Gastrocnemius medialis (tissue), 4 donors: ENCODE measurements around the gene CAMTA1.

Experiments
- CTCF ChIP-seq, 5 experiments: fragments of 450-650 bp in 3 of 5; fragments of 200-600 bp in 2 of 5; sonication (generic) in 2 of 5; IDR thresholded peaks in 4 of 5; conservative IDR thresholded peaks in 1 of 5; 1 replicate in 4 of 5; 2 replicates in 1 of 5; pipeline ENCODE4 v1.5.1; 2016 to 2019; ENCODE audit warnings: antibody characterized with exemption in 5 of 5, mild to moderate bottlenecking in 3 of 5, moderate library complexity in 3 of 5
- POLR2A ChIP-seq, 2 donors: fragments of 450-650 bp; IDR thresholded peaks; one replicate each; pipeline ENCODE4 v1.6.1; 2017; ENCODE audit warnings: antibody characterized with exemption in 2 of 2, mild to moderate bottlenecking in 2 of 2, moderate library complexity in 2 of 2

DNA sequence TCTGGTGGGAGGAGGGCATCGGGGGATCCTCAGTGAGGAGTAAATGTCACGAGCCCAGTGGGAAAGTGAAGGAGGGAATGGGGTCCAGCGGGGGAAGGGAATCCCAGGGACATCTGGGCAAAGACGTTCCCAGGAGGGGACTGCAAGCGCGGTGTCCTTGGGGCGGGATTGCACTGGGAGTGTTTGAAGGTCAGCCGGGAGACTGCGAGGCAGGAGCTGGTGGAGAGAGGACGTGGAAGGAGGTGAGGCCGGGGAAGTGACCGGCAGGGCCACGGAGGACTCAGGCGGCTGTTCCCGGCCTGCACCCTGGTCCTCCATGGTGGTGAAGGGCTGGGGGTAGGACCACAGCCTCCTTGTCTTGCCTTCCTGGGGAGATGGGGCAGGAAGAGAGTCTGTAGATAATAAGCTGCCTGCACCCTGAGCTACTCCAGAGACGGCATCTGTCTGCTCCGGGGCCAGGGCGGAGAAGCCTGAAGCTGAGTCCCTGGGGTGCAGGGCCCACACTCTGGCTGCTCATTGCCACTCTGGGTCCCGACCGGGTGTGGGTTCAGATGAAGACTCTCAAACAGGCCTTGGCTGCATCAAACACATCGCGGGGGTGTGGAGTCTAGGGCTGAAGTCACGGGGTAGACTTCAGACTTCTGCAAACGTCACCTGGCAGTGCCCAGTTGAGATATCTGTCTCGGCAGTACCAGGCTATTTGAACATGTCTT lies 264.8 kb downstream of the CAMTA1 start:
- TF ChIP-seq CTCF (IDR thresholded peaks at IDR 0.05 in 4 of 5, conservative IDR thresholded peaks at IDR 0.05 in 1 of 5) (no peak), POLR2A (IDR thresholded peaks at IDR 0.05) (no peak)
